GM23338 (cell line): ENCODE results near the gene LNP1. TPM values are rescaled to one million over a fixed set of nuclear protein-coding genes. Genes with fewer than 3 reads are reported as not detected.
A peak's percentile ranks its signal among the peaks of the same experiment; 100 is the strongest.

ENCODE experiments used
- ATAC-seq: fragments of 200-7000 bp; cut with Tn5 transposase; 3 replicates; pipeline ENCODE4 v1.9.1; 2020
- DNase-seq: peaks from one replicate; pipeline ENCODE4 v3.0.0-alpha.2; 2015; ENCODE audit warnings: low spot score
- H2AFZ ChIP-seq: fragments of 200-600 bp; sonication (generic); 2 replicates; pipeline ENCODE4 v1.8.0; 2016; ENCODE audit warnings: antibody characterized with exemption, mild to moderate bottlenecking, moderate library complexity
- H3F3A ChIP-seq: fragments of 200-600 bp; sonication (generic); replicated peaks from 2 replicates; pipeline ENCODE4 v1.8.0; 2017; ENCODE audit warnings: antibody characterized with exemption, mixed run types, low read depth
- H3K27ac ChIP-seq: fragments of 200-600 bp; sonication (generic); 2 replicates; pipeline ENCODE4 v1.6.1; 2016; ENCODE audit warnings: low read depth
- H3K27me3 ChIP-seq: fragments of 200-600 bp; sonication (generic); 2 replicates; pipeline ENCODE4 v1.8.0; 2016; ENCODE audit warnings: mild to moderate bottlenecking, mixed run types, moderate library complexity; ENCODE audit not compliant: insufficient read depth
- H3K36me3 ChIP-seq: fragments of 200-600 bp; sonication (generic); 2 replicates; pipeline ENCODE4 v1.8.0; 2016; ENCODE audit warnings: mild to moderate bottlenecking; ENCODE audit not compliant: insufficient read depth
- H3K4me1 ChIP-seq: fragments of 200-600 bp; sonication (generic); 2 replicates; pipeline ENCODE4 v1.8.0; 2016; ENCODE audit warnings: mild to moderate bottlenecking, moderate library complexity; ENCODE audit not compliant: insufficient read depth
- H3K4me2 ChIP-seq: fragments of 200-600 bp; sonication (generic); 2 replicates; pipeline ENCODE4 v1.7.1; 2017; ENCODE audit warnings: mixed run types
- H3K4me3 ChIP-seq: fragments of 200-600 bp; sonication (generic); 2 replicates; pipeline ENCODE4 v1.6.1; 2016; ENCODE audit warnings: mixed run types
- H3K79me2 ChIP-seq: fragments of 200-600 bp; sonication (generic); replicated peaks from 2 replicates; pipeline ENCODE4 v1.8.0; 2017; ENCODE audit warnings: mild to moderate bottlenecking; ENCODE audit not compliant: insufficient read depth
- H3K9me2 ChIP-seq: fragments of 200-600 bp; sonication (generic); 2 replicates; pipeline ENCODE4 v1.8.0; 2017; ENCODE audit not compliant: insufficient read depth
- H4K20me1 ChIP-seq: fragments of 200-600 bp; sonication (generic); replicated peaks from 2 replicates; pipeline ENCODE4 v1.8.0; 2017; ENCODE audit warnings: mild to moderate bottlenecking; ENCODE audit not compliant: insufficient read depth
- H3K27ac Mint-ChIP-seq: 2 replicates; pipeline ENCODE4 v1.8.0; 2020; ENCODE audit warnings: inconsistent platforms, mild to moderate bottlenecking, moderate library complexity, mixed read lengths
- H3K27me3 Mint-ChIP-seq: 3 replicates; pipeline ENCODE4 v1.8.0; 2022; ENCODE audit warnings: low read depth, mild to moderate bottlenecking, moderate library complexity, mixed read lengths, inconsistent platforms; ENCODE audit not compliant: insufficient read depth, poor library complexity
- H3K36me3 Mint-ChIP-seq: 3 replicates; pipeline ENCODE4 v1.8.0; 2021; ENCODE audit warnings: low read depth, mild to moderate bottlenecking, inconsistent platforms, moderate library complexity, mixed read lengths
- H3K4me1 Mint-ChIP-seq: 3 replicates; pipeline ENCODE4 v1.8.0; 2020; ENCODE audit warnings: mild to moderate bottlenecking, inconsistent platforms, mixed read lengths
- H3K4me3 Mint-ChIP-seq: 3 replicates; pipeline ENCODE4 v1.8.0; 2021; ENCODE audit warnings: moderate library complexity, mild to moderate bottlenecking, inconsistent platforms, mixed read lengths
- H3K9me3 Mint-ChIP-seq: 3 replicates; pipeline ENCODE4 v1.8.0; 2020; ENCODE audit warnings: moderate library complexity, mild to moderate bottlenecking, inconsistent platforms, mixed read lengths
- CREB1 ChIP-seq: fragments of 250-450 bp; sonication (Bioruptor Pico); IDR thresholded peaks from 2 replicates; pipeline ENCODE4 v1.5.0; 2020; ENCODE audit warnings: low read depth, mild to moderate bottlenecking, moderate library complexity
- CTCF ChIP-seq, 2 experiments: fragments of 200-600 bp in 1 of 2; sonication (generic) in 1 of 2; conservative IDR thresholded peaks; 2 replicates each; pipeline versions ENCODE4 v1.5.1 to v1.6.1; 2016 to 2017; ENCODE audit warnings: antibody characterized with exemption in 2 of 2, low read depth in 2 of 2, mild to moderate bottlenecking in 2 of 2, moderate library complexity in 1 of 2
- ETS1 ChIP-seq: IDR thresholded peaks from 2 replicates; pipeline ENCODE4 v1.6.1; 2016; ENCODE audit warnings: antibody characterized with exemption
- EZH2phosphoT487 ChIP-seq: fragments of 200-600 bp; sonication (generic); IDR thresholded peaks from one replicate; pipeline ENCODE4 v1.8.1; 2018; ENCODE audit warnings: antibody characterized with exemption; ENCODE audit not compliant: unreplicated experiment
- JUNB ChIP-seq: IDR thresholded peaks from one replicate; pipeline ENCODE4 v1.6.1; 2016; ENCODE audit warnings: antibody characterized with exemption; ENCODE audit not compliant: unreplicated experiment
- STAT1 ChIP-seq: IDR thresholded peaks from one replicate; pipeline ENCODE4 v1.6.1; 2016; ENCODE audit warnings: antibody characterized with exemption; ENCODE audit not compliant: unreplicated experiment
- ZNF462 ChIP-seq: fragments of 250-450 bp; sonication (Bioruptor Pico); IDR thresholded peaks from 2 replicates; pipeline ENCODE4 v1.5.0; 2020; ENCODE audit warnings: mild to moderate bottlenecking, moderate library complexity
- polyA plus RNA-seq: library from polyadenylated mRNA; unstranded; fragments of >200 nt; fragmentation: Nextera tagmentation; extraction: Ambion mirVana; gene quantifications from 2 replicates; pipeline ENCODE4 v1.2.1, GENCODE V29; 2016
- total RNA-seq: library from RNA; depleted of rRNA; stranded (reverse); fragments of >200 nt; shearing (Covaris generic); gene quantifications from 2 replicates; pipeline ENCODE4 v1.2.3, GENCODE V29; 2014

Gene LNP1
- total and polyA plus RNA-seq, 2 experiments from 2014 or later = 4.7 to 6.7 TPM

GRCh38 chr3:100420885-100421284, 19.5 kb downstream of the LNP1 start:
- TF ChIP-seq CREB1 = no peak
- no peak for TF ChIP-seq EZH2phosphoT487
- Mint-ChIP-seq H3K36me3 (no peaks in the 10 kb centered on the region; the same call in 1 of the 3 replicates), H3K27me3 (peaks cover 1% of the 10 kb centered on the region), H3K4me1 (peaks cover 19% of the 10 kb centered on the region), H3K9me3 (no peaks in the 10 kb centered on the region), H3K4me3 (no peak overlapping the region), H3K27ac (peak overlapping the region; percentile 41; the same call in 1 of the 2 replicates)
- DNase-seq (no peak), ATAC-seq (no peak)
- peaks cover 3% of the 10 kb centered on the region; the same call in 1 of the 2 replicates for H3K9me2 ChIP-seq
- no peaks in the 10 kb centered on the region for H3K79me2 ChIP-seq
- peaks cover 6% of the 10 kb centered on the region for H3K4me1 ChIP-seq
- H3K27me3 ChIP-seq = no peaks in the 10 kb centered on the region
- peaks cover 3% of the 10 kb centered on the region; the same call in 1 of the 2 replicates for H4K20me1 ChIP-seq
- no peak overlapping the region; the same call in 1 of the 2 replicates for H3K4me2 ChIP-seq
- no peak overlapping the region for H2AFZ ChIP-seq
- H3K27ac ChIP-seq = no peak overlapping the region
- H3F3A ChIP-seq = no peaks in the 10 kb centered on the region
- no peak overlapping the region for H3K4me3 ChIP-seq
- H3K36me3 ChIP-seq = no peaks in the 10 kb centered on the region

DNA sequence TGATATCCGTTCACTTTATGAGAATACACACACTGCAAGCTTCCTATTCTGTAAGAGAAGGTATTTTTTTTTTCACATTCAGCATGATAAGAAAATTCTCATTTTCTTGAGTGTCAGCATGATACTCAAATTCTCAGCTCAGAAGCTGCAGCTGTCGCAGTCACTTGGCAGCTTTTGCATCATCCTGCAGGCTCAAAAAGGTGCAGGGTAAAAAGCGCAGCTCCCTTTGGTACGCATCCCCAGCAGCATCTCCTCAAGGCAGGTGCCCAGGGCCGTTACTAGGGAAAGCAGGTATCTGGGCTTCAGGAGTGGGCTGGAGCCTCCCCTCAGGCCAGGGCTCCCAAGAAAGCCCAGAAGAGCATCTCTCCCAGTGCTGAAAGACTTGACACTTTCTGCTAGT, 22.3 kb downstream of the LNP1 start:
- H3K27me3 ChIP-seq = no peaks in the 10 kb centered on the region

More for the DNA sequence above, 22.3 kb downstream of the LNP1 start:
- H3K4me2 ChIP-seq = no peak overlapping the region
- no peaks in the 10 kb centered on the region for H3K36me3 ChIP-seq
- H3K4me1 Mint-ChIP-seq = peaks cover 8% of the 10 kb centered on the region; the same call in 2 of the 3 replicates
- H3K79me2 ChIP-seq = no peaks in the 10 kb centered on the region
- H4K20me1 ChIP-seq = peaks cover 3% of the 10 kb centered on the region; the same call in 1 of the 2 replicates
- H3K27ac Mint-ChIP-seq = no peak overlapping the region; the same call in 1 of the 2 replicates
- no peak overlapping the region for H3K4me3 Mint-ChIP-seq
- H3K9me2 ChIP-seq = peaks cover 3% of the 10 kb centered on the region; the same call in 1 of the 2 replicates
- H3K4me3 ChIP-seq = no peak overlapping the region
- ATAC-seq = no peak
- no peak for TF ChIP-seq ZNF462 (CRISPR knock-in tag)
- TF ChIP-seq ETS1 = no peak
- TF ChIP-seq CTCF (conservative IDR thresholded peaks at IDR 0.05; ENCODE audit: low read depth in 2 of 2) = no peak
- no peak for TF ChIP-seq STAT1
- TF ChIP-seq JUNB = no peak
- H3K27ac ChIP-seq = no peak overlapping the region
- DNase-seq = no peak
- no peaks in the 10 kb centered on the region; the same call in 2 of the 3 replicates for H3K36me3 Mint-ChIP-seq
- peaks cover 1% of the 10 kb centered on the region for H3K27me3 Mint-ChIP-seq
- H3K4me1 ChIP-seq = no peaks in the 10 kb centered on the region
- H2AFZ ChIP-seq = no peak overlapping the region
- H3F3A ChIP-seq = no peaks in the 10 kb centered on the region
- no peaks in the 10 kb centered on the region for H3K9me3 Mint-ChIP-seq
